CD4-positive, alpha-beta T cell treated with Interleukin-4 for 1 hour (primary cell): ENCODE measurements around the gene UNC80.

Source experiments
- DNase-seq, 2 donors: peaks; one replicate each; pipeline ENCODE4 v3.0.0-alpha.2; 2020 to 2022

UNC80 gene

DNA sequence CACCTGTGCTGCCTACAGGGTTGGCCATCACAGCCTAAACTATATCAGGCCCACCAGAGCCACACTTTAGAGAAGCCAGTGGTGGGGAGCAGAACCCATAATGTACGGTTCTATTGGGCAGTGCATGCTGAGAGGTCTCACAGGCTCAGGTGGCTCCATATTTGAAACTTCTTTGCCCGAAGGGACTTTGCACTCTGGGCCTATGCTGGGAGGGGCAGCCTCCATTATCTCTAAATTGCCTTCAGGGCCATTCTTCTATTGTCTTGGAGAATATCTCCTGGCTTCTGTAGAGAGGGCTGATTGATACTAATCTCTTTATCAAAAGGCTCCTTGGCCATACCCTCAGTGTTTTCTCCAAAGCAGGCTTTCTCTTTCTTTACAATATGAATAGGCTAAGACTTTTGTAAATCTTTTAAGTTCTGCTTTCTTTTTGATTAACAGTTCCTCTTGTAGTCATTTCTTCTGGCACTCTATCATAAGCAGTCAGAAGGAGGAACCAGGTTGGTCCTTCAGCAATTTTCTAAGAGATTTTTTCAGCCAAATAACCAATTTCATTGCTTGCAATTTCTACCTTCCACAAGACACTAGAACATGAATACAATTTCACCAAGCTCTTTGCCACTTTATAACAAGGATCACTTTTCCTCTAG is 275.3 kb downstream of the UNC80 start:
- DNase-seq: no peak
